NCI-H1048 (cell line): ENCODE results near the gene FBXO21.
"Not testable (repeated sequence)": the region's sequence is repeated elsewhere in the genome, so short reads cannot be mapped to it uniquely, and the experiment has no call there.

ENCODE experiments used
- DNase-seq: peaks from one replicate; lab custom pipeline; 2025; lab: John Stamatoyannopoulos, UW

Gene FBXO21

GRCh38 chr12:117134721-117135120 lies 55.5 kb downstream of the FBXO21 start:
- no peak for DNase-seq

DNA sequence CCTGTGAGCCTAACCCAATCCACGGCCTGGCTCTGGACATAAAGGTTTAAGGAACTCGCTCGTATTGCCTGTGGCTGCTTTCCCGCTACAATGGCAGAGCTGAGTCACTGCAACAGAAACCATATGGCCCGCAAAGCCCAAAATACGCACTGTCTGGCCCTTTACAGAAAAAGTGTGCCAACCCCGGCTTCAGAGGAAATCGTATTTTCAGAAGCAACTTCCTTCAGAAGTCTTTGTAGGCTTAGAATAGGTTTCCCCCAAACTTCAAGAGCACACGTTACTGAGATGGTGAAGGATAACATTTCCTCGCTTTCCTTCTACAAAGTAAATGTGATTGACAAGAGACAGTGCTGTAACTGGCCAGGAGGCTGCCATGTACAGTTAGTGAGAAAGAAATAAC lies 56.2 kb downstream of the FBXO21 start:
- no peak for DNase-seq

DNA sequence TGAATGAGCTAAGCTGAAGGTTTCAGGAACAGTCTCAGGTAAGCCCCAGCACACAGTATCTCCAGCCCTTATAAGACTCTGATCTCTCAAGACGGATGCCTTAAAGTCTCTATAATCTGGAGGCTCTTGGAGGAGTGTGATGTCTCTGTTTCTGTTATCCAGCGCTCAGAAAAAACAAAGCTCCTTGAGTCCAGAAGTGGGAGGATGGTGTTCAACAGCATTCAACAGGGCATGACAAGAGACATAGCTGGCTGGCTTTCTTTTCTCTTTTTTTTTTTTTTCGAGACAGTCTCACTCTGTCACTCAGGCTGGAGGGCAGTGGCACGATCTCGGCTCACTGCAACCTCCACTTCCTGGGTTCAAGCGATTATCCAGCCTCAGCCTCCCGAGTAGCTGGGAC lies 59.5 kb downstream of the FBXO21 start:
- DNase-seq: no peak

DNA sequence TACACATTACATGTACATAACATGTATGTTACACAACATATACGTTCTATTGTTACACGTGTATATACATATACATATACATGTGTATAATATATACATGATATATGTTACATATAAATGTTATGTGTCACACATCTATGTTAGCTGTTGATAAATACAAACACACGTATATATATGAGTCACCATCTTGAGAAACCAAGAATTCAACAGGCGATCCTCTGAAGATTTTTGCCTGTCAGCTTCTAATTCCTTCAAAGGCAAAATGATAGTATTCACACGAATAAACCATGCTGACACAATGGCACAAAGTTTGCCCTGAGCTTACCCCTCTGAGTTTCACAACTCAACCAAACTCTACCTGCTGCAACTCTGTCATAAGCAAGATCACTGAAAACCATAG lies 60.9 kb downstream of the FBXO21 start:
- no peak for DNase-seq

- DNase-seq: no peak
These were observed 62.1 kb downstream of the FBXO21 start for GRCh38 chr12:117127933-117128823.

- DNase-seq: no peak
These were observed 63.9 kb downstream of the FBXO21 start for GRCh38 chr12:117126335-117126734.

DNA sequence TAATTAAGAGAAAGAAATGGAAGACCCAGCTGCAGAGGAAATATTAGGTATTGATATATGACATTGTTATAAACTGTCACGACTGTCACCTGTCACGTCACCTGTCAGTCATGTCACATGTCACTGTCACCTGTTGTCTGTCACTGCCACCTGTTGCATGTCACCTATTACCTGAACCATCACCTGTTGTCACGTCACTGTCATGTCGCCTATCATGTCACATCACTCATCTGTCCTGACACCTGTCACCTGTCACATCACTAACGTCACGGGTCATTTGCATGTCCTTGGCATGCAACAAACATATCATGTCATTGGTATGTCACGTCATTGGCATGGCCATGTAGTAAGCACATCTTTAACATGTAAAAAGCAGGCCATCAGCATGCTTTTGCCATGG lies 64.5 kb downstream of the FBXO21 start:
- DNase-seq: no peak

DNA sequence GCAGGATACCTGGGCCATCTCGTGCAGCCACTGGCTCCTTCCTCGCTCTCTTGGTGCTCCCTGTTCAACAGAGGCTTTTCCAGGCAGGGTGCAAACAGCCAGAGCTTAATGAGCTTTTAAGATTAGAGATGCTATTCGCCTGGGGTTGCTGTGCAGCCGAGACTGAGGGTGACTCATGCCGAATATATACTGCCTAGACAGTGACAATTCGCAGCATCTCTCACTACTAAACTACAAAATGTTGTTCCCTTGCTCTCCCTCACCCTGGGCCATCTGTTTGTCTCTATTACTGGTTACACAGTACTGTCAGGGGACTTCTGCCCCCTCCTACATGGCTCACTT lies 65.0 kb downstream of the FBXO21 start:
- no peak for DNase-seq

DNA sequence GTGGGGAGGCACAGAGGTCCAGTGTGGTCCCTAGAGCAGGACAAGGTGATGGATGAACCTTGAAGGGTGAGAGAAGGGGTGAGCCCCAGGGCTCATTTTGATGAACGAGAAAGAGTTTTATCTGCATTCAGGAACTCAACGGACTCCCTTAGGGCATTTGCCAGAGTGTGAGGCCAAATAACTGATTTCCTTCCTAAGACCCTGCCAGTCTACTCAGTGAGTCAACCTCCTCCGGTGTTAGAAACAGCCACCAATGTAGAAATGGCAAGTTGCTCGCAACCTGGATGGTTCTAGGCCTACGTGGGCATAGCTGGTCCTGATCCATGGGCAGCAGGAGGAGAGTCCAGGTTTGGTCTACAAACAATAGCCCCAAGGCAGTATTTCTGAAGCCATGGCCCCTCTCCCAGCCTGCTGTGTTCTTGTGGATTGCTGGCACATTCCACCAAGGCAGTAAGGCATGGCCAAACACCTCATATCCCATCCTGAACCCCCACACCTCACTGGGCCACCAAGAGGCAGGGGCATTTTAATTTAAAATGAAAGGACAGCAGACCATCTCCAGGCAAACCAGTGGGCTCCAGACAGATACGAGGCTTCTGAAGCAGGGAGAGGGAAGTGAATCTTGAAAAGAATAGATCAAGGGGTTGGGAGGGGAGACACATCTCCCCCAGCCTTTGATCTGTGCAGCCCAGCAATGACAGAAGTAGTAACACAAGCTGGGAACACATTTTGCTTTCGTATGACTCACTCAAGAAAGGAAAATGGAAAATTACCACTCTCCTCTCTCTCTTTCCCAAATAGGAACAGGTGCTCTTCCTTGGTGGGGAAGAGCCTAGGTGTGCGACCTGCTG lies 65.6 kb downstream of the FBXO21 start:
- no peak for DNase-seq

GRCh38 chr12:117121441-117121840 lies 68.8 kb downstream of the FBXO21 start:
- no peak for DNase-seq

GRCh38 chr12:117120787-117121186 lies 69.5 kb downstream of the FBXO21 start:
- no peak for DNase-seq

- peak; percentile 11 for DNase-seq
These were observed 70.6 kb downstream of the FBXO21 start for GRCh38 chr12:117119592-117120198.

- no peak for DNase-seq
These were observed 71.3 kb downstream of the FBXO21 start for GRCh38 chr12:117118838-117119591.

- DNase-seq: no peak
These were observed 75.5 kb downstream of the FBXO21 start for GRCh38 chr12:117114784-117115183.

DNA sequence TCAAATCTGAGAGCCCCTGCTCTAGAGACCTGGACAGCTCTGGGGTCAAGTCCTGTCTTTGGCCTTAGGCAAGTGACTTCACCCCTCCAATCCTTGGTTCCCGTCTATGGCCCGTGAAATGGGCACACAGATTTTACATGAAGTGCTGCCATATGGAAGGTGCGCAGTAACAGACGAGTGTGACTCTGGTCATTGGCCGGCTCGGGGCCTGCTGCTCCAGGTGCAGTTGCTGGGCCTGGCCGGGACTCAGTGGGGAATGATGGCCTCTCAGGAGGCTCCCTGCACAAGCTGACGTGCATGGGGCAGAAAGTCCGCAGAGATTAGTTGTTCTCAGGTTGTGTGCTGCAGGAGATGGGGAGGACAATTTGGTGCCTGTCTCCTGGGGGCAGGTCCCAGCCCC lies 77.0 kb downstream of the FBXO21 start:
- no peak for DNase-seq

DNA sequence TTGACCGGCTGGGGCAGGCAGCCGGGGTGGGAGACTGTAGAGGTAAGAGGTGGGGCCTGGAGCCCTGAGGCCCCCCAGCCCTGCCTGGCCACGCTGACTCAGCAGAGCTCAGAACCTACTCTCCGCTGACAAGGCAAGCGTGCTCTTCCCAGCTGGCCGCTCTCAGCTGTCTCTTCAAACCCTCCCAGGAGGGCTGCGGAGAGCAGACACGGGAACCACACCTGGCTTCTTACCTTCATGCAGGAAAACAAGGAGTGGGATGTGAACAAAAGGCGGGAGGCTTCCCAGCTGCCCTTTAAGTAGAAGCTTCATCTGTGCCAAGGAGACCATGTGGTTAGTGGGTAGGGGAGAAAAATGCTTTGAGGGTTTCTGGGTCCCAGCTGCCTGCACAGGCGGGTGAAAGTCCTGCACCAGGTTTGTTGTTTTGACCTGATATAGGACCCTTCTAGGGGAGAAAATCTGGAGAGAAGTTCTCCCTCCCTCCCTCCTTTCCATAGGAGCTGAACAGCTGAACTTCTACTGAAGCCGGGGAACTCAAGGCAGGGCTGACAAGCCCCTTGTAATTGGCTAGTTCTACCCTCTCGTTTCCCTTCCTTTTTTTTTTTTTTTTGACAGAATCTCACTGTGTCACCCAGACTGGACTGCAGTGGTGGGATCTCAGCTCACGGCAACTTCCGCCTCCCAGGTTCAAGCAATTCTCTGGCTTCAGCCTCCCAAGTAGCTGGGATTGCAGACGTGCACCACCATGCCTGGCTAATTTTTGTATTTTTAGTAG lies 78.3 kb downstream of the FBXO21 start:
- no peak for DNase-seq

DNA sequence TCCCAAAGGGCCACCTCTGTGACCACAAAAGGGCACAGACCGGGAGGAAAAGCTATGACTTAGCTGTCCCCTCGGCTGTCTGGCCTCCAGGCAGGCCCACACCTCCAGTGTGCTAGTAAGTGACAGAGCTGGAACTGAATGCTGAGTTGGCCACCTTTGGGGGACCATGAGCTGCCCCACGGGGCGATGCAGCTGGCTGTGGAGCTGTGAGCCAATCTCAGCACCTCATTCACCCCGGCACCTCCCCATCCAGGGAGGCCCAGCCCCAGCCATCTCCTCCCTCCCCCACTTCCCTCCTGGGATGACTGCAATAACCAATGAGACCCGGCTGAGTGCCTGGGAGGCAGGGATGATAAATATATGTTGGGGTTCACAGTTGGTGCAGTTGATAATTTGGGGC lies 78.9 kb downstream of the FBXO21 start:
- DNase-seq: no peak

DNA sequence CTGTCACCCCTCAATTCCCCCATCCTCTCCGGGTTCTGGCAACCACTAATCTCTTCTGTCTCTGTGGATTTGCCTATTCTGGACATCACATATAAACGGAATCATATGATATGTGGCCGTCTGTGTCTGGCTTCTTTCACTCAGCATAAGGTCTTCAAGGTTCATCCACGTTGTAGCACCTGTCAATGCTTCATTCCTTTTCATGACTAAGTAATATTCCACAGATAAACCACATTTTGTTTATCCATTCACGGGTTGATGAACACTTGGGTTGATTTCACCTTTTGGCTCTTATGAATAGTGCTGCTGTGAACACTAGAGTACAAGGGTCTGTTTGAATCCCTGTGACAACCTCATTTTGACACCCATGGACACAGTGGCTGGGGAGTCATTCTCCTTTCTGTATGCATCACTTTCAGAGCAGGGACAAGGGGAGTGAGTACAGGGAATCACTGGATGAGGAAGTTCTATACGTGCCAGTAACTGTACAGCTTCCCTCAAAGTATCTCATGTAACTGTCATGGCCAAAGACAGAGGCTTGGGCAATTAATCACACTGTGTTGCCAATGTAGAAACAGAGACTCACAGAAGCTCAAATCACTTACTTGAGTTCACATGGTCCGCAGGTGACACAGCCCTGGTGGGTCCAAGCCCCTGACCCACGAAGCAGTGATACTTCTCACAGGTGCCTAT lies 80.2 kb downstream of the FBXO21 start:
- no peak for DNase-seq

GRCh38 chr12:117105902-117106301 lies 84.4 kb downstream of the FBXO21 start:
- no peak for DNase-seq

DNA sequence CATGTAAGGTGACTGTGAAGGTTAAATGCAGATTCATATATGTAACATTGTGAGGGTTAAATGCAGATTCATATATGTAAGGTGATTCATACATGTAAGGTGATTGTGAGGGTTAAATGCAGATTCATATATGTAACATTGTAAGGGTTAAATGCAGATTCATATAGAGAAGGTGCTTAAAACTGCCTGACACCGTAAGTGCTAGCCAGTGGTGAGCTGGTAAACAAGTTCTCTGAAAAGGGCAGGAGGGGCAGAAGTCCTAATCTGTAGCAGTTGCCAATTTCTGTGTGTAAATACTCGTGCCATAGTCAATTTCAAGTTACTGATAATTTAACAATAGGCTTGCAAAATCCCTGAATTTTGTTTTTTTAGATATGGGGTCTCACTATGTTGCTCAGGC lies 86.3 kb downstream of the FBXO21 start:
- not testable (repeated sequence) for DNase-seq

DNA sequence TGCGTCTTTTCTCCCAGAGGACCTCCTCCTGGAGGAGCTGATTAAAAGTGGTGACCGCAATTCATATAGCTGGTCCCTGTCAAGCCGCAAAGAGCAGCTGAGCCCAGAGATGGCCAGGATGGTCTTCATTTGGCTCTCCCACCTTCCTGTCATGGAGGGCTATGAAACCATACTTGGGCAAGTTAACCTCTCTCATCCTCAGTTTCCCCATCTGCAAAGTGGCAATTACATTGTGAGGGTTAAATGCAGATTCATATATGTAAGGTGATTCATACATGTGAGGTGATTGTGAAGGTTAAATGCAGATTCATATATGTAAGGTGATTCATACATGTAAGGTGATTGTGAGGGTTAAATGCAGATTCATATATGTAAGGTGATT lies 87.5 kb downstream of the FBXO21 start:
- no peak for DNase-seq
